GM18858 (cell line): ENCODE data around the gene FAM98C.
A peak's percentile ranks its signal among the peaks of the same experiment; 100 is the strongest.

ENCODE experiments used
- ATAC-seq: cut with Tn5 transposase; IDR thresholded peaks from one replicate; pipeline ENCODE4 v1.9.1; 2021; ENCODE audit not compliant: unreplicated experiment

FAM98C gene

GRCh38 chr19:38425222-38425809 is 22.4 kb downstream of the FAM98C start:
- ATAC-seq = no peak

DNA sequence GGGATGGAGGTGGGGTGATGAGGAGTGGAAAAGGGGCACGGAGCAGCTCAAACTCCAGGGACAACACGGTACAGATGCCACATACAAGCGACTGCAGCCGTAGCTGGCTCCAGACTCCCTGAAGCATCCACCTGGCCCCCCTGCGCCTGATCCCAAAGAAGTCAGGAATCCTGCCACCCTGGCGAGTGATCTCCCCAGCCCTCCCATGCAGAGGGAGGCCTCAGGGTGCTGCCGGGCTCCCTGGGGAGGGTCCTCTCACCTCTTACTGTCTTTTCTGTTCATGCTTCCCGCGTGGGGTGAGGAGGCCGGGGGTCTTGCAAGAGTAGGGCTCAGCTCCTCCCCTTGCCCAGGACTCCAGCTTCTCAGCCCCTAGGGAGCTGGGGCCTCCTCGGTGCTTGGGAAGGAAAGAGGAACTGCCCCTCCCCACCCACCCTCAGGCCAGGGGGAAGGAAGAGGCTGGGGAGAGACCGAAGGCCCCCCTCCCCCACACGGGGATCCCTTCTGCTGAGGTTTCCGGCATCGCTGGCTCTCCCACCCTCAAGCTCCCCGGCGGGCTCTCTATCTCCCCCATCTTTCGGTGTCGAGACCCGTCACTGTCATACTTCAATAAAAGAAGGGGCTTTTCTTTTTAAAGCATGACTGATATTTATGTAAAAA is 23.0 kb downstream of the FAM98C start, which contains the start of gene RASGRP4:
Gene RASGRP4 (minus strand): TSS at position 410 of the 657 bp plus-strand sequence. CDS start 128 bp downstream, at position 282.
- ATAC-seq = no peak

DNA sequence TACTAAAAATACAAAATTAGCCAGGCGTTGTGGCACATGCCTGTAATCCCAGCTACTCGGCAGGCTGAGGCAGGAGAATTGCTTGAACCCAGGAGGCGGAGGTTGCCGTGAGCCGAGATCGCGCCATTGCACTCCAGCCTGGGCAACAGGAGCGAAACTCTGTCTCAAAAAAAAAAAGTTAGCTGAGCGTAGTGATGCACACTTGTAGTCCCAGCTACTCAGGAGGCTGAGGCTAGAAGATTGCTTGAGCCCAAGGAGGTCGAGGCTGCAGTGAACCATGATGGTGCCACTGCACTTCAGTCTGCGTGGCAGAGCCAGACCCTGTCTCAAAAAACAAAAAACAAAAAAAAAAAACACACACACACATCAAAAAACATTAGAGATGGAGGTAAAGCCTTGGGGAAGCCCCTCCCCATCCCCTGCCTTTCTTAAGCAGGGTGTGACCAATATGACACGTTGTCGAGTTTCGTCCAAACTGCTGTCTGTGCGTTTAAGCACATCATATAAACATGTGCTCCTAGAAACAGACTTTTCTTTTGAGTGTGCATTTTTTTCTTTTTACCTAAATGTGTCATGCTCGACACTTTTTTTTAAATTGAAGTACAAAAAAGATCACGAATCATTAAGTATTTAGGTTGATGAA is 24.3 kb downstream of the FAM98C start:
- peak; percentile 49 for ATAC-seq

- ATAC-seq = no peak
Observed at GRCh38 chr19:38429055-38429810, 26.3 kb downstream of the FAM98C start.

- no peak for ATAC-seq
Observed at GRCh38 chr19:38429811-38430156, 26.9 kb downstream of the FAM98C start.

DNA sequence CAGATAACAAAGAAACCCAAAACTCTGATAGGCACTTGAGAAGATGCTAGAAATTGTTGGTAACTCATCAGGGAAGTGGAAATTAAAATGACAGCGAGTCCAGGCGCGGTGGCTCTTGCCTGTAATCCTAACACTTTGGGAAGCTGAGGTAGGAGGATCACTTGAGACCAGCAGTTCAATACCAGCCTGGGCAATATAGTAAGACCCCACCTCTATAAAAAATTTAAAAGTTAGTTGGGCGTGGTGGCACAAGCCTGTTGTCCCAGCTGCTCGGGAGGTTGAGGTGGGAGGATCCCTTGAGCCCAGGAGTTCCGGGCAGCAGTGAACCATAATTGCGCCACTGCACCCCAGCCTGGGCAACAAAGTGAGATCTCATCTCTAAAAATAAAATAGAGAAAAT is 28.0 kb downstream of the FAM98C start:
- ATAC-seq = no peak

DNA sequence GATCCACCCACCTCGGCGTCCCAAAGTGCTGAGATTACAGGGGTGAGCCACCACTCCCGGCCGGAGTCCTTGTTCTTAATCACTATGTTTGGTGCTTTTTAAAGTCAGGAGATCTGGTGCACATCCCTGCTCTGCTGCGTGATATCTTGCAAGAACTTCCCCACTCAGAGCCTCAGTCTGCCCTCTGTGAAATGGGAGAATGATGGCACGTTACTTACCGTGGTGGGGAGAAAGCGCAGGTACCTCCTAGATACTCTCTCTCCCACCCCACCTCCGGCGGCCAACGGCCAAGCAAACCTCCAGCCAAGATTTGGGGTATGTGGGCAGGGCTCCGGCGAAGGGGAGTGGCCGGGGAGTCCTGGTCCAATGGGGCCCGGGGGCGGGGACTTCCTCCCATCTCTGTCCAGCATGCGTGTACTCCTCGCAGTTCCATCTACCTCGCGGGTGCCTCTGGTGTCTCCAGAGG is 30.4 kb downstream of the FAM98C start, which contains the start of gene RYR1:
Gene RYR1 (plus strand): TSS at position 424 of the 466 bp plus-strand sequence. CDS start 139 bp downstream, outside the sequence.
- ATAC-seq = no peak

DNA sequence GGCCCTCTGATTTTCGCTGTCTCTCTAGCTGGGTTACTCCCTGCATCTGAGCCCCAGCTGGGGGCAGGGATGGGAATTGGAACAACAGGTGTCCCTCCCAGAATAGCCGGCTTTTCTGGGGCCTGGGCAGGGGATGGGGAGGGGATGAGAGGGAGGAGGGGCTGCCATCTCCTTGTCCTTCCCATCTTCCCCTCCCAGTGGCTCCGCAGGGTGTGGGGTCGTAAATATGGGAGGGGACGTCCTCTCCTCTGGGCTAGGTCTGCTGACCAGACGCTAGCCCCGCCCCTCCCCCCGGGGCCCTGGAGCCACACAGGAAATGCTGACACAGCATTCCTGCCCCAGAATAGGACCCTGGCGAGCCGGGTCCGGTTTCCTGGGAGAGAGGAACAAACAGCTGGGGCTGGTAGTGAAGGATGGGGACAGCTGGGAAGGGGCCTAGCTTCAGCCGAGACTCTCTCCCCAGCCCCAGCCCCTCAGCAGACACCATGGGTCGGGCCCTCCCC is 31.7 kb downstream of the FAM98C start:
- ATAC-seq = no peak

DNA sequence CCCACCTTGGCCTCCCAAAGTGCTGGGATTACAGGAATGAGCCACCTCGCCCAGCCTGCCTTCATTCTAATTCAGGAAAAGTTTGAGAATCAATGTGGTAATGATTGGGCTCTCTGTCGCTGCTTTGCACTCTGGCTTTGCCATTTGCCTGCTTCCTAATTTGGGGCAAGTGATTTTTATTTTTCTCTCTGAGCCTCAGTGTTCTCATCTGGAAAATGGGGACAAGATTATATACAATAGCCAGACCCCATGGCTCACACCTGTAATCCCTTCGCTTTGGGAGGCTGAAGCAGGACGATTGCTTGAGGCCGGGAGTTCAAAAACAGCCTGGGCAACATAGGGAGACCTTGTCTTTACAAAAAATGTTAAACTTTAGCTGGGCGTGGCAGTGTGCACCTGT is 34.4 kb downstream of the FAM98C start:
- no peak for ATAC-seq

DNA sequence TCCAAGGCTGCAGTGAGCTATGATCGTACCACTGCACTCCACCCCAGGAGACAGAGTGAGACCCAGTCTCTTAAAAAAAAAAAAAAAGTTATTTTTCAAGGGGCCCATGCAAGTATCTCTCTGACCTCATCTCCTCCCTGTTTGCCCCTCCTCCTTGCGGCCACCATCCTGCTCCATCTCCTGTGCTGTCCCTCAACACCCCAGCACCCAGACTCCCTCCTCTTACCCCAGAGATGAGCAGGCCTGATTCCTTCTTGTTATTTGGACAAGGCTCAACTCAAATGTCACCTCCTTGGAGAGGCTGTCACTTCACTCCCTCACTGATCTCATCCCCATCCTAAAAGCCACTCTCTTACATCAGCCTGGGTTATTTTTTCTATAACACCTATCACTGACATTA is 35.0 kb downstream of the FAM98C start:
- no peak for ATAC-seq

- no peak for ATAC-seq
Observed at GRCh38 chr19:38440592-38440991, 37.7 kb downstream of the FAM98C start.

DNA sequence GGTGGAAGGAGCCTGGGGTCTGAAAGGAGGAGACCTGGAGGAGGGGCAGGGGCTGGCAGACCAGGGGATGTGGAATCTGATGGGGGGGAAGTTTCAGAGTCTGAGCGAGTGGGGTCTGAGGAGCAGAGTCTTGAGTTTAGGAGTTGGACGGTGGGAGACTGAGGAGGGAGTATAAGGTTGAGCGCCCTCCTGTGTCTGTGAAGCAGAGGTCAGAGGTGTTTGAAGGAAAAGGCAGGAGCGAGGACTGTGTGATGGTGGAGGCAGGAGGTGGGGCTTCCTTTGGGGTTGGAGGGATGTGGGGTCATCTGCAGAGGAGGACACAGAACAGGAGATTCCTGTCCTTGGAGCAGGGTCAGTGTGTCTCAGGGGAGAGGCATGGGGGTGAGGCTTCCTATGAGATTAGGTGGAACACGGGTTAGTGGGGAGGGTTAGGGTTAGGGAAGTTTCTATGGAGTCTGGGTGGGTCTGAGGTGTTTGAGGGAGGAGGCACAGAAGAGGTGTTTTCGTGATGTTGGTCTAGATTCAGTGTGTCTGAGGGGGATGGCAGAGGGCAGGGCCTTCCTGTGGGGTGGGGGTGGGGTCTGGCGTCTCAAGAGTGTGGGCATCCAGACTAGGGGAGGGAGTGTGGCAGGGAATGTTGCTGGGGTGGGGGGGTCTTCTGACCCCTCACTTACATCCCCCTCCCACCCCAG is 38.9 kb downstream of the FAM98C start:
- ATAC-seq = no peak

GRCh38 chr19:38442736-38443135 is 39.8 kb downstream of the FAM98C start:
- ATAC-seq = no peak

GRCh38 chr19:38443458-38443999 is 40.6 kb downstream of the FAM98C start:
- ATAC-seq = no peak

DNA sequence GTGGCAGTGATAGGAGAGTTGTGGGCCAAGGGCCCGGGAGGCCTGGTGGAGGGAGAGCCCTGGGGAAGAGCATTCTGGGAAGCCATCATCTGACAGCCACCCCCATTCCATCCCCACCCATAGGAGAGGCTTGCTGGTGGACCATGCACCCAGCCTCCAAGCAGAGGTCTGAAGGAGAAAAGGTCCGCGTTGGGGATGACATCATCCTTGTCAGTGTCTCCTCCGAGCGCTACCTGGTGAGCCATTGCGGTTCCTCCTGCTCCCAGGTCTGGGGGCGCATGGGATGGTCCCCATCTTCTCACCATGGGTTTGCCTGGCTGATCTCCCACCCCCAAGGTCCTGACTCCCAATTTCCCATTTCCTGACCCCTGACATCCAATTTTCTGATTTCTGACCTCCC is 41.1 kb downstream of the FAM98C start:
- ATAC-seq = no peak

- ATAC-seq = no peak
Observed at GRCh38 chr19:38445362-38445761, 42.5 kb downstream of the FAM98C start.

- ATAC-seq = no peak
Observed at GRCh38 chr19:38448225-38448624, 45.3 kb downstream of the FAM98C start.

GRCh38 chr19:38449518-38449917 is 46.6 kb downstream of the FAM98C start:
- ATAC-seq = no peak

GRCh38 chr19:38451036-38451435 is 48.1 kb downstream of the FAM98C start:
- ATAC-seq = no peak

DNA sequence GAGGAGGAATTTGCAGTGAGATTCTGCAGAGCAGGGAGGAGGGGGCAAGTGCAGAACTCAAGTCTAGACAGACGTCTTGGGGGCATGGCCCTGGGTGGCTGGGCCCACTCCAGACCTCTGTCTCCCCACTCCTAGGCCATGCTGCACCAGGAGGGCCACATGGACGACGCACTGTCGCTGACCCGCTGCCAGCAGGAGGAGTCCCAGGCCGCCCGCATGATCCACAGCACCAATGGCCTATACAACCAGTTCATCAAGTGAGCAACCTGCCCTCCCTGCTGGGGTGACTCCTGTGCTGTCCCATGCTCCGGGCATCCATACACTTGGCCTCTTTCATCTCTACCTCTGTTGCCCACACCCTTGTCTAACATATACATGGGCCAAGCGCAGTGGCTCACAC is 48.7 kb downstream of the FAM98C start:
- ATAC-seq = no peak
